Ovary (tissue), 9 donors: ENCODE data around the gene HOXD1. TPM values are rescaled to one million over a fixed set of nuclear protein-coding genes. Genes with fewer than 3 reads are reported as not detected.

ENCODE experiments used
- DNase-seq, 5 donors: peaks; one replicate each; pipeline ENCODE4 v3.0.0-alpha.2; 2019 to 2020
- H3K27ac ChIP-seq, 2 donors: fragments of 200-600 bp; one replicate each; pipeline versions ENCODE4 v1.5.1 to v1.8.0; 2019 to 2022
- H3K27me3 ChIP-seq: fragments of 200-600 bp; one replicate; pipeline ENCODE4 v1.8.0; 2022
- H3K36me3 ChIP-seq: fragments of 200-600 bp; sonication (generic); one replicate; pipeline ENCODE4 v1.5.1; 2019
- H3K4me1 ChIP-seq: one replicate; pipeline ENCODE4 v1.8.1; 2013; ENCODE audit warnings: mild to moderate bottlenecking, moderate library complexity; ENCODE audit not compliant: insufficient read depth
- H3K4me3 ChIP-seq: fragments of 200-600 bp; sonication (generic); one replicate; pipeline ENCODE4 v1.5.1; 2017
- H3K9me3 ChIP-seq, 2 donors: fragments of 200-600 bp in 1 of 2; sonication (generic) in 1 of 2; one replicate each; pipeline versions ENCODE4 v1.5.1 to v1.8.1; 2013 to 2019; ENCODE audit warnings: mild to moderate bottlenecking in 1 of 2, moderate library complexity in 1 of 2
- CTCF ChIP-seq, 3 donors: fragments of 450-650 bp in 2 of 3; fragments of 200-600 bp in 1 of 3; IDR thresholded peaks; one replicate each; pipeline versions ENCODE4 v1.5.1 to v1.8.0; 2016 to 2022; ENCODE audit warnings: antibody characterized with exemption in 3 of 3, mild to moderate bottlenecking in 1 of 3
- EP300 ChIP-seq: sonication (generic); formaldehyde crosslinking; IDR thresholded peaks from one replicate; pipeline ENCODE4 v1.6.1; 2017; ENCODE audit warnings: antibody characterized with exemption
- POLR2A ChIP-seq: fragments of 450-650 bp; IDR thresholded peaks from one replicate; pipeline ENCODE4 v1.6.1; 2017; ENCODE audit warnings: antibody characterized with exemption, mild to moderate bottlenecking, moderate library complexity
- whole genome bisulfite sequencing, 3 donors: extraction: QIAGEN DNeasy Blood & Tissue Kit in 1 of 3; methylation state at CpG; one replicate each; pipeline versions ENCODE4 v1.1.5 to v1.1.7; 2013 to 2017; 5-methylcytosine and 5-hydroxymethylcytosine counted together
- intact Hi-C, 4 donors: fragments of 100-400 bp; cut with DNase I; formaldehyde crosslinking; loops; one replicate each; pipeline versions ENCODE4 v1.11.0 to v1.15.1; 2022 to 2023
- polyA plus RNA-seq, 2 donors: library from polyadenylated mRNA; stranded (reverse); fragments of 200-250 nt in 1 of 2; fragments of 350-450 nt in 1 of 2; fragmentation: Illumina TruSeq in 1 of 2; extraction: RNeasy Lipid Tissue Mini Kit (QIAGEN cat#74804) in 1 of 2; gene quantifications; one replicate each; pipeline ENCODE4 v1.2.3, GENCODE V29; 2013 to 2014
- total RNA-seq, 7 donors: library from RNA; depleted of rRNA in 2 of 7; stranded (reverse); fragments of >200 nt in 2 of 7; fragmentation: NEBNext Ultra II Directional in 3 of 7; extraction: Animal tissue kit (Norgen Biotek cat#: 25700) in 3 of 7; gene quantifications; one replicate each; pipeline versions ENCODE4 v1.1.0 to v1.2.4, GENCODE V29; 2016 to 2023
- donor health status: DM: no; HTN: no; CAD: no; lungs with moderate emphysema.
- donor health status: DM: no; HTN: no; CAD: no.
- donor health status: Bipolar disorder and iron deficiency.
- donor health status: DM: yes; HTN: yes; CAD: no.
- donor health status: DM: no; HTN: no; CAD: no.
- donor health status: DM: yes; HTN: yes; CAD: no.

HOXD1 gene
- total and polyA plus RNA-seq, 9 donors, result 0.23 to 5.3 (median 0.55) TPM

- intact Hi-C loops, result no loop called here
- Histone ChIP-seq H3K4me1 (peaks cover 5% of the 10 kb centered on the region), H3K9me3 (no peaks in the 10 kb centered on the region), H3K4me3 (peak overlapping the region; percentile 36), H3K27me3 (no peaks in the 10 kb centered on the region), H3K36me3 (no peaks in the 10 kb centered on the region), H3K27ac (no peak overlapping the region)
- TF ChIP-seq POLR2A (no peak), CTCF (IDR thresholded peaks at IDR 0.05) (no peak), EP300 (no peak)
- DNase-seq, result no peak
- WGBS, 3 donors, result 72 to 80% (median 76%) methylated on average over 48 of the region's 48 CpGs
Measured at GRCh38 chr2:176152350-176153181, 35.9 kb upstream of the HOXD1 start.

GRCh38 chr2:176154576-176155252, 33.8 kb upstream of the HOXD1 start:
- WGBS, 3 donors, result 78 to 87% (median 82%) methylated on average over 11 of the region's 11 CpGs
- intact Hi-C loops, result loop anchor here in 1 of 4 donors (5.0 kb wide), 1 partner anchor 303 kb away; no protein-coding TSS in a partner anchor
- H3K4me3 ChIP-seq, result no peak overlapping the region
- TF ChIP-seq CTCF (IDR thresholded peaks at IDR 0.05) (no peak), EP300 (no peak), POLR2A (no peak)
- H3K4me1 ChIP-seq, result no peaks in the 10 kb centered on the region
- DNase-seq, result no peak
- H3K27me3 ChIP-seq, result no peaks in the 10 kb centered on the region
- no peaks in the 10 kb centered on the region for H3K9me3 ChIP-seq
- H3K36me3 ChIP-seq, result no peaks in the 10 kb centered on the region
- H3K27ac ChIP-seq, result no peak overlapping the region

GRCh38 chr2:176155356-176156044, 33.0 kb upstream of the HOXD1 start:
- Histone ChIP-seq H3K27ac (no peak overlapping the region), H3K4me1 (no peaks in the 10 kb centered on the region), H3K36me3 (no peaks in the 10 kb centered on the region), H3K9me3 (no peaks in the 10 kb centered on the region), H3K4me3 (no peak overlapping the region), H3K27me3 (no peaks in the 10 kb centered on the region)
- intact Hi-C loops, result loop anchor here in 1 of 4 donors (5.0 kb wide), 1 partner anchor 302 kb away; no protein-coding TSS in a partner anchor
- no peak for DNase-seq
- no peak for TF ChIP-seq CTCF (IDR thresholded peaks at IDR 0.05)
- no peak for TF ChIP-seq EP300
- no peak for TF ChIP-seq POLR2A
- WGBS, 3 donors, result 69 to 77% (median 73%) methylated on average over 6 of the region's 6 CpGs

GRCh38 chr2:176156301-176156806, 32.1 kb upstream of the HOXD1 start:
- Histone ChIP-seq H3K9me3 (no peaks in the 10 kb centered on the region), H3K4me1 (no peaks in the 10 kb centered on the region), H3K36me3 (no peaks in the 10 kb centered on the region), H3K27ac (no peak overlapping the region), H3K27me3 (no peaks in the 10 kb centered on the region), H3K4me3 (no peak overlapping the region)
- DNase-seq, result no peak
- intact Hi-C loops, result loop anchor here in 1 of 4 donors (5.0 kb wide), 1 partner anchor 301 kb away; no protein-coding TSS in a partner anchor
- TF ChIP-seq POLR2A (no peak), EP300 (no peak)
- 89 to 94% (median 91%) methylated on average over 8 of the region's 8 CpGs for WGBS, 3 donors
